Smooth muscle cell (in vitro differentiated cells): Measurements from ENCODE around the gene ITGA7. TPM values are rescaled to one million over a fixed set of nuclear protein-coding genes. Genes with fewer than 3 reads are reported as not detected.

Experiments
- DNase-seq: peaks from one replicate; lab custom pipeline; 2025; ENCODE audit not compliant: unreplicated experiment; lab: John Stamatoyannopoulos, UW
- H2AFZ ChIP-seq: fragments of 200-600 bp; sonication (generic); 2 replicates; pipeline ENCODE4 v1.6.0; 2016; ENCODE audit warnings: antibody characterized with exemption, low read depth, mild to moderate bottlenecking
- H3F3A ChIP-seq: fragments of 200-600 bp; sonication (generic); 2 replicates; pipeline ENCODE4 v1.6.0; 2017; ENCODE audit warnings: antibody characterized with exemption, low read depth
- H3K27ac ChIP-seq: fragments of 200-600 bp; sonication (generic); 2 replicates; pipeline ENCODE4 v1.5.1; 2016; ENCODE audit warnings: low read depth, mild to moderate bottlenecking
- H3K27me3 ChIP-seq: fragments of 200-600 bp; sonication (generic); 2 replicates; pipeline ENCODE4 v1.6.1; 2016; ENCODE audit warnings: low read depth, mild to moderate bottlenecking
- H3K36me3 ChIP-seq: fragments of 200-600 bp; sonication (generic); 2 replicates; pipeline ENCODE4 v1.5.1; 2016; ENCODE audit warnings: low read depth
- H3K4me1 ChIP-seq: fragments of 200-600 bp; sonication (generic); 2 replicates; pipeline ENCODE4 v1.5.1; 2016; ENCODE audit warnings: low read depth
- H3K4me2 ChIP-seq: fragments of 200-600 bp; sonication (generic); 2 replicates; pipeline ENCODE4 v1.6.0; 2016; ENCODE audit warnings: mild to moderate bottlenecking
- H3K4me3 ChIP-seq: fragments of 200-600 bp; sonication (generic); 2 replicates; pipeline ENCODE4 v1.5.1; 2016; ENCODE audit warnings: mild to moderate bottlenecking
- H3K79me2 ChIP-seq: fragments of 200-600 bp; sonication (generic); 2 replicates; pipeline ENCODE4 v1.6.0; 2016; ENCODE audit warnings: low read depth, mild to moderate bottlenecking
- H3K9ac ChIP-seq: fragments of 200-600 bp; sonication (generic); 2 replicates; pipeline ENCODE4 v1.6.0; 2016; ENCODE audit warnings: low read depth
- H3K9me3 ChIP-seq: fragments of 200-600 bp; sonication (generic); replicated peaks from 2 replicates; pipeline ENCODE4 v1.5.1; 2016; ENCODE audit warnings: low read depth
- H4K20me1 ChIP-seq: fragments of 200-600 bp; sonication (generic); 2 replicates; pipeline ENCODE4 v1.6.0; 2016; ENCODE audit warnings: low read depth
- CTCF ChIP-seq: fragments of 200-600 bp; sonication (generic); IDR thresholded peaks from 2 replicates; pipeline ENCODE4 v1.5.1; 2017; ENCODE audit warnings: borderline replicate concordance, mild to moderate bottlenecking, antibody characterized with exemption; ENCODE audit not compliant: insufficient read depth, poor library complexity, severe bottlenecking
- WGBS: methylation state at CpG from one replicate; pipeline ENCODE4 v1.1.7; 2016; ENCODE audit warnings: low lambda C conversion rate; 5-methylcytosine and 5-hydroxymethylcytosine counted together
- polyA plus RNA-seq: library from polyadenylated mRNA; unstranded; fragments of >200 nt; fragmentation: Nextera tagmentation; extraction: Ambion mirVana; gene quantifications from 2 replicates; pipeline ENCODE4 v1.2.1, GENCODE V29; 2016
- total RNA-seq: library from RNA; depleted of rRNA; stranded (reverse); fragments of >200 nt; gene quantifications from 2 replicates; pipeline ENCODE4 v1.2.3, GENCODE V29; 2014

ITGA7 gene
- total and polyA plus RNA-seq, 2 experiments from 2014 or later, result 0.90 to 1.1 TPM

DNA sequence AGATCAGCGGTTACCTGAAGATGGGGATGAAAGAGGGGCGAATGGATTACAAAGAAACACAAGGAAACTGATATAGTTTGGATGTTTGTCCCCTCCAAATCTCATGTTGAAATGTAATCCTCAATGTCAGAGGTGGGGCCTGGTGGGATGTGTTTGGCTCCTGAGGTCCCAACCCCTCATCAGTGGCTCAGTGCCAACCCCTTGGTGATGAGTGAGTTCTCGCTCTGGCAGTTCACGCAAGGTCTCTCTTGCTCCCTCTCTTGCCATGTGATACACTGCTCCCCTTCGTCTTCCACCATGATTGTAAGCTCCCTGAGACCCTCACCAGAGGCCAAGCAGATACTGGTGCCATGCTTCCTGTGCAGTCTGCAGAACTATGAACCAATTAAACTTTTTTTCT is 28.0 kb downstream of the ITGA7 start:
- H4K20me1 ChIP-seq, result no peaks in the 10 kb centered on the region
- 94% methylated on average over 5 of the region's 5 CpGs for WGBS
- H2AFZ ChIP-seq, result no peak overlapping the region
- H3K27me3 ChIP-seq, result peaks cover 2% of the 10 kb centered on the region
- peaks cover 10% of the 10 kb centered on the region for H3K4me1 ChIP-seq
- no peak overlapping the region for H3K4me3 ChIP-seq
- no peak for TF ChIP-seq CTCF
- H3K9me3 ChIP-seq, result no peaks in the 10 kb centered on the region
- DNase-seq, result no peak
- no peaks in the 10 kb centered on the region for H3K79me2 ChIP-seq
- H3K36me3 ChIP-seq, result no peaks in the 10 kb centered on the region
- no peak overlapping the region for H3K4me2 ChIP-seq
- H3K9ac ChIP-seq, result no peak overlapping the region
- no peaks in the 10 kb centered on the region for H3F3A ChIP-seq
- no peak overlapping the region for H3K27ac ChIP-seq

DNA sequence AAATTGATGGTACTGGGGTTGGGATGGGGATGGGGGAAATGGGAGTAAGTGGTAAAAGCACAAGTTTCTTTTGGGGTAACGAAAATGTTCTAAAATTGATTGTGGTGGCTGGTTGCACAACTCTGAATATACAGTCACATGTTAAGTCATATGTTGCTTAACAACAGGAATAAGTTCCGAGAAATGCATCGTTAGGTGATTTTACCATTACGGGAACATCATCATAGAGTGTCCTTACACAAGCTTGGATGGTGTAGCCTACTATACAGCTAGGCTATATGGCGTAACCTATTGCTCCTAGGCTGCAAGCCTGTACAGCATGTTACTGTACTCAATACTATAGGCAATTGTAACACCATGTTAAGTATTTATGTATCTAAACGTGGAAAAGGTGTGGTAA is 31.0 kb downstream of the ITGA7 start:
- no peak for TF ChIP-seq CTCF
- H3K27me3 ChIP-seq, result peaks cover 5% of the 10 kb centered on the region
- H3K79me2 ChIP-seq, result no peaks in the 10 kb centered on the region
- no peaks in the 10 kb centered on the region for H3K36me3 ChIP-seq
- peaks cover 6% of the 10 kb centered on the region for H3K4me1 ChIP-seq
- H3K9ac ChIP-seq, result no peak overlapping the region
- no peaks in the 10 kb centered on the region for H3F3A ChIP-seq
- no peak overlapping the region for H3K4me2 ChIP-seq
- WGBS, result 87% methylated on average over 6 of the region's 6 CpGs
- no peak for DNase-seq
- no peak overlapping the region for H2AFZ ChIP-seq
- H3K27ac ChIP-seq, result no peak overlapping the region
- H3K4me3 ChIP-seq, result no peak overlapping the region
- H3K9me3 ChIP-seq, result no peaks in the 10 kb centered on the region
- H4K20me1 ChIP-seq, result no peaks in the 10 kb centered on the region

- no peak for TF ChIP-seq CTCF
- WGBS, result 87% methylated on average over 8 of the region's 8 CpGs
- no peak overlapping the region for H3K9ac ChIP-seq
- H3K36me3 ChIP-seq, result no peaks in the 10 kb centered on the region
- no peak for DNase-seq
- H3F3A ChIP-seq, result no peaks in the 10 kb centered on the region
- no peaks in the 10 kb centered on the region for H3K4me1 ChIP-seq
- peaks cover 5% of the 10 kb centered on the region for H3K27me3 ChIP-seq
- no peak overlapping the region for H3K27ac ChIP-seq
- no peaks in the 10 kb centered on the region for H4K20me1 ChIP-seq
- H3K4me3 ChIP-seq, result no peak overlapping the region
- H2AFZ ChIP-seq, result no peak overlapping the region
- H3K4me2 ChIP-seq, result no peak overlapping the region
- H3K9me3 ChIP-seq, result no peaks in the 10 kb centered on the region
- no peaks in the 10 kb centered on the region for H3K79me2 ChIP-seq
Observed at GRCh38 chr12:55675666-55676065, 32.0 kb downstream of the ITGA7 start.

DNA sequence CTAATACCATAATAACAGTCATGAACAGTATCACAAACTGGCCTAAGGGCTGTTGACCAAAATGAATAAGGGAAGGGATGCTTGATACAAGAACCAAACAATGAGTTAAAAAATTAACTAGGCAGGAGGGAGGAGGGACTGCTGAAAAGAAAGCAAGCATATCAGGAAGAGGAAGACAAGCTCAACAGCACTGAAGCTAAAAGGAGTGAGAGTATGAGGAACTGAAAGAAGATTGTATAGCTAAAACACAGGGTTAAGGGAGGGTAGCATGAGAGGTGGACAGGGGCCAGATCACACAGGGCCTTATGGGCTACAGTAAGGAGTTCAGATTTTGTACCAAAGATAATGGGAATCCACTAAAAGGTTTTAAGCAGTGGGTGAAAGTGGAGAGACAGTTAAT is 34.1 kb downstream of the ITGA7 start:
- Histone ChIP-seq H3K4me3 (no peak overlapping the region), H3K27me3 (peaks cover 5% of the 10 kb centered on the region), H3F3A (no peaks in the 10 kb centered on the region), H3K36me3 (no peaks in the 10 kb centered on the region), H2AFZ (no peak overlapping the region), H3K9ac (no peak overlapping the region), H4K20me1 (no peaks in the 10 kb centered on the region), H3K4me1 (no peaks in the 10 kb centered on the region), H3K79me2 (no peaks in the 10 kb centered on the region), H3K27ac (no peak overlapping the region), H3K9me3 (no peaks in the 10 kb centered on the region), H3K4me2 (no peak overlapping the region)
- no peak for TF ChIP-seq CTCF
- DNase-seq, result no peak
